Activated CD8-positive, alpha-beta memory T cell treated with anti-CD3 and anti-CD28 coated beads, Interleukin-2, amount 50 U/mL, for 24 hours (primary cell): ENCODE results near the gene NUCB1.
"Not testable (repeated sequence)": the region's sequence is repeated elsewhere in the genome, so short reads cannot be mapped to it uniquely, and the experiment has no call there.

Experiments used
- DNase-seq: peaks from one replicate; pipeline ENCODE4 v3.0.0-alpha.2; 2020; ENCODE audit errors: extremely low read depth

Gene NUCB1

GRCh38 chr19:48899781-48900476 lies at the start of gene NUCB1:
Gene NUCB1, plus strand, starts transcription at chr19:48900312. Its CDS starts 485 bp downstream, at chr19:48900797.
- DNase-seq: peak; percentile 99

DNA sequence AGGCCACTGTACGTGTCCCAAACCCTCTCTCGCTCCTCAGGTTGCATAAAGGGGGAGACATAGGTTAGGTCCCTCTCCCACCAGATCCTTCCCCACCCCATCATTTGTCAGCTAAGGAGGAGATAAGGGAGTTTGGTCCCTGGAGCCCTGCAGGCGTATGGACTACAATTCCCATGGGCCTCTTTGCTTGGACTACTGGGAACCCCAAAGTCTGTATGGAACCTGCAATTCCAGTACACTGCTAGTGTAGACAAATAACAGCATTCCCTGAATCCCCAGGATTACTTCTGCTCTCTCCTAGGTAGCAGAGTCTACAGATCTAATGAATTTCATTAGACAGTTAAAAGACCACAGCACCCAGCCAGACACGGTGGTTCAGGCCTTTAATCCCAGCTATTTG lies 47.8 kb upstream of the NUCB1 start:
- no peak for DNase-seq

DNA sequence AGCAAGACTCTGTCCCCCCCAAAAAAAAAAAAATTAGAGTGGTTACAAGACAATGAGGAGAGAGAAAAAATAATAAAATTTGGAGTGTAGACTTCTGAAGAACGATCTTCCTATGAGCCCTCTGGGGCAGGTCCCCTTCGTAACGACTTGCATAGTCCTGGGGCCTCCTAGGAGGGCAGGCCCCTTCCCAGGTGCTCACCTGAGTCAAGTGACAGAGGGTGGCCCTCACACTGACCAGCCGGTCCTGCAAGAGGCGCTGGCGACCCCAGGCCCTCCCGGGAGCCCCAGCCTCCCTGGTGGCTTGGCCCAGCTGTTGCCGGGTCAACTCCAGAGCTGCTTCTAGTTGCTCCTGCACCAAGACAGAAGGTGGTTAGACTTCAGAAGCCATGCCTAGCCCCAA lies 46.6 kb upstream of the NUCB1 start:
- DNase-seq: no peak

- DNase-seq: no peak
Measured at GRCh38 chr19:48854103-48854502, 46.0 kb upstream of the NUCB1 start.

DNA sequence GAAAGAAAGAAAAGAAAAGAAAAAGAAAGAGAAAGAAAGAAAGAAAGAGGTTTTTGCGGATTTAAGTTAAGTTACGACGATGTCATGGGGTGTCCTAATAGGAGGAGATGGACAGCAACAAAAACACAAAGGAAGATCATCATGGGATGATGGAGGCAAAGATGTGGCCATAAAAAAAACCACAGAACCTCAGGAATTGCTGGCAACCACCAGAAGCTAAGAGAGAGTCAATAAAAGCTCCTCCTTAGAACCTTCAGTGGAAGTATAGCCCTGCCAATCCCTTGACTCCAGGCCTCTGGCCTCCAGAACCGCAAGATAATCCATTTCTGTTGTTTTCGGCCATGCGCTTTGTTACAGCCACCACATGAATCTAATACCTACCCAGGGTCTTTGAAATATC lies 43.2 kb upstream of the NUCB1 start:
- no peak for DNase-seq

- peak; percentile 74 for DNase-seq
Measured at GRCh38 chr19:48858984-48859710, 41.0 kb upstream of the NUCB1 start.

- no peak for DNase-seq
Measured at GRCh38 chr19:48859711-48860572, 40.2 kb upstream of the NUCB1 start.

DNA sequence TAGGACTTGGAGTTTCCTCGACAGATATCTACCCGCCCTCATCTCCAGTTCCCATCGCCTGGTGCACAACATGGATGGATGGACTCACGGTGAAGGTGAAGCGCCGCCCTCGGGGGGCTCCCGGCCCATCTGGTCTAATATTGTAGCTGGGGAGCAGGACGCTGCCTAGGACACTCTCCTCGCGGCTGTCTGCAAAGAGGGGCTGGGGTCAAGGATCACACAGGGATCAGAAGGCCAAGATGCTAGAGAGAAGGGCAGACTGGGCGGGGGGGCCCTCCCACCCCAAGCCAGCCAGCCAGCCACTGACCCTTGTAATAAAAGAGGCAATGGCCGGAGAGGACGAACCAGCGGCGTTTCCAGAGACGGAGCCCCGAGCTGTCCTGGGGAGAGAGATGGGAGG lies 38.8 kb upstream of the NUCB1 start:
- no peak for DNase-seq

GRCh38 chr19:48862827-48863226 lies 37.3 kb upstream of the NUCB1 start:
- no peak for DNase-seq

DNA sequence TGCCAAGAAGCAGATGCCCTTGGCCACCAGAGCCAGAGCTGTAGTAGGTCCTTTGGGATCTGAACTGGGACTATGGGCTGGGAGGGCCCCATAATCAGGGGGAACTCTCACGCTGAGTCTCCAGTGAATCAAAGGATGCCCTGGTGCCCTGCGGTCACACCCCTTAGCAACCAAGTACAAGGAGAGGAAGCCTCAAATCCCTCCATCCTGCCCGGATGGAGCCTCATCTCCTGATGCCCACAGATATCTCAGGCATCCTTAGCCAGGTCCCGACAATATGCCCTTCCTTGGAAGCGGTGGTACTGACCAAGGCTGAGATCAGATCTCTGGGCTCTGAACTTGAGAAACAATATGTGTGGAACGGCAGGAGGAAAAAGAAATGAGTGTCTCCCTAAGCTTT lies 33.4 kb upstream of the NUCB1 start:
- no peak for DNase-seq

GRCh38 chr19:48867123-48867745 lies 32.9 kb upstream of the NUCB1 start:
- DNase-seq: no peak

GRCh38 chr19:48867746-48868113 lies 32.4 kb upstream of the NUCB1 start:
- no peak for DNase-seq

DNA sequence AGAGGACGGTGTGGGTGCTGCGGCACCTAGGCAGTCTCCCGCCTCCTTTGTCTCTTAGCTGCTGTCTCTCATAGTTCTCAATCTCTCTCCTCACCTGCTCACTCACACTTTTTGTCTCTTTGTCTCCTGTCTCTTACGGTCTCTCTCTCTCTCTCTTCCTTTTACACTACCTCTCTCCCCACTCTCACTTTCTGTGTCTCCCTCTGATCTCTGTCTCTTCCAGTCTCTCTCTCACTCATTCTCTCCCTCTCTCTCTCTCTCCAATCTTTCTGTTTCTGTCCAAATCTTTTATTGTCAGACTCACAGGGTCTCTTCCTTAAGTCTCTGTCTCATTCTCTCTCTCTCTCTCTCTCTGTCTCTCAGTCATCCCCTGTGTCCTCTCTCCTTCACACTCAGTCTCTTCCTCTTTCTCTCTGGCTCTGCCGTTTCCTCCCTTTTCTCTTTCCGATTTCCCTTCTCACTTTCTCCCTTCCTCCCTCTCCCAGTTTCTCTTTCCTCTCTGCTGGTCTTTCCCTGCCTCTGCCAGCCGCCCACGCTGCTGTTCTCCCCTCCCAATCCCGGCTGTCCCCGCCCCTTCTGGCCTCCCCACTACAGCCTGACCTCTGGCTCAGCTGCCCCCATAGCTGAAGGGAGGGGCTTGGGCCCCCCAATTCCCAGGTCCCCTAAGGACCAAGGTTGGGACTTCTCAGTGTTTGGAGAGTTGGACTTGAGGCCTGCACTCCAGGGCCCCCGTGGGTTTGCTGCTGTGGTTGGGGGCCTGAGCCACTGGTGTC lies 31.8 kb upstream of the NUCB1 start, which contains the start of gene PLEKHA4:
TSS of gene PLEKHA4 (minus strand) at position 504 of the 773 bp plus-strand sequence. CDS start 997 bp downstream, outside the sequence.
- DNase-seq: no peak

DNA sequence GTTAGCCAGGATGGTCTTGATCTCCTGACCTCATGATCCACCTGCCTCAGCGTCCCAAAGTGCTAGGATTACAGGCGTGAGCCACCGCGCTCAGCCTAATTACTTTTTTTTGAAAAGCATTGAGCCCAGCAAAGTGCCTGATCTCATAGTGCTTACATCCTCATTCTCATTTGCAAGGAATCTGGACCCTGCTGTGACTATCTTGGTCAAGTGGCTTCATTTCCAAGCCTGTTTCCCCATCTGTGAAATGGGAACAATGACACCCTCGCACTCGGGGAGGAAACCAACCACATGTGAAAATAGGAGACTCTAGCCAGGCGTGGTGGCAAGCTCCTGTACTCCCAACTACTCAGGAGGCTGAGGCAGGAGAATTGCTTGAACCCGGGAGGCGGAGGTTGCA lies 30.1 kb upstream of the NUCB1 start:
- no peak for DNase-seq

GRCh38 chr19:48871471-48872181 lies 28.5 kb upstream of the NUCB1 start:
- not testable (repeated sequence) for DNase-seq

DNA sequence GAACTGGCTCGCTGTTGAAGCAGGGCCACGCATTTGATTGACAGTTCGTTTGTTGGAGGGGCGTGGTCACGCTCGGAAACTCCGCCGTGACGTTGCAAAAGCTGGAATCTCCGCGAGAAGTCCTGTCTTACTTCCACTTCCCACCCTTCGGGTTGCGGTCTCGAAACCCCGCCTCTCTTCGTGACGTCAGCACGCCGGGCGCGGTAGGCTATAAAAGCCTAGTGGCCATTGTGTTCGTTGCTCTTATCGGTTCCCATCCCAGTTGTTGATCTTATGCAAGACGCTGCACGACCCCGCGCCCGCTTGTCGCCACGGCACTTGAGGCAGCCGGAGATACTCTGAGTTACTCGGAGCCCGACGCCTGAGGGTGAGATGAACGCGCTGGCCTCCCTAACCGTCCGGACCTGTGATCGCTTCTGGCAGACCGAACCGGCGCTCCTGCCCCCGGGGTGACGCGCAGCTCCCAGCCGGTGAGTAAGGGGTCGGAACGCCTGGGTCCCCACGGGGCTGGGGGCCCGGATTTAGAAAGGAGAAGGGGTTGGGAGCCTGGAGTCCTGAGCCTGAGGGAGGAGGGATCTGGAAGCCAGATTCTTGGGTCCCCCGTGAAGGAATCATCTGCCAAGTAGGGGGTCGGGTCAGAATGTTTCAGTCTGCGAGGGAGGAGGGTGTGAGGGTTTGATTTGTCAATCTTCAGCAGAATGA lies 27.8 kb upstream of the NUCB1 start, which contains the start of gene PPP1R15A:
TSS of gene PPP1R15A (plus strand) at position 240 of the 702 bp plus-strand sequence. CDS start 813 bp downstream, outside the sequence.
- peak; percentile 97 for DNase-seq

DNA sequence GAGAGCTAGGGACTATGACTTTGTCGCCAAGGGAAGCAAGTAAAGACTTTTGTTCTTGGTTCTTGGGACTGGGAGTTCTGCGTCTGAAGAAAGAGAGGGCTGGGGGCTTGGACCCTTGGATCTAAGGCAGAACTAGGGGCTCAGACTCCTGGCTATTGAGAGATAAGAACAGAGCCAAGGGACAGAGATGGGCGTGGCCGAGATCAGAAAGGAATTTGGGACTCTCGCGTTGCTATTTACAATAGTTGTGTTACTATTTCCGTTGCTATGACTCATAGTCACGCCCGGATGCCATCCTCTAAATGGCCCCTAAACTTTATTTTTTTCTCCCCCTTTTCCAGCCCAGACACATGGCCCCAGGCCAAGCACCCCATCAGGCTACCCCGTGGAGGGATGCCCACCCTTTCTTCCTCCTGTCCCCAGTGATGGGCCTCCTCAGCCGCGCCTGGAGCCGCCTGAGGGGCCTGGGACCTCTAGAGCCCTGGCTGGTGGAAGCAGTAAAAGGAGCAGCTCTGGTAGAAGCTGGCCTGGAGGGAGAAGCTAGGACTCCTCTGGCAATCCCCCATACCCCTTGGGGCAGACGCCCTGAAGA lies 27.1 kb upstream of the NUCB1 start:
- DNase-seq: peak; percentile 47

DNA sequence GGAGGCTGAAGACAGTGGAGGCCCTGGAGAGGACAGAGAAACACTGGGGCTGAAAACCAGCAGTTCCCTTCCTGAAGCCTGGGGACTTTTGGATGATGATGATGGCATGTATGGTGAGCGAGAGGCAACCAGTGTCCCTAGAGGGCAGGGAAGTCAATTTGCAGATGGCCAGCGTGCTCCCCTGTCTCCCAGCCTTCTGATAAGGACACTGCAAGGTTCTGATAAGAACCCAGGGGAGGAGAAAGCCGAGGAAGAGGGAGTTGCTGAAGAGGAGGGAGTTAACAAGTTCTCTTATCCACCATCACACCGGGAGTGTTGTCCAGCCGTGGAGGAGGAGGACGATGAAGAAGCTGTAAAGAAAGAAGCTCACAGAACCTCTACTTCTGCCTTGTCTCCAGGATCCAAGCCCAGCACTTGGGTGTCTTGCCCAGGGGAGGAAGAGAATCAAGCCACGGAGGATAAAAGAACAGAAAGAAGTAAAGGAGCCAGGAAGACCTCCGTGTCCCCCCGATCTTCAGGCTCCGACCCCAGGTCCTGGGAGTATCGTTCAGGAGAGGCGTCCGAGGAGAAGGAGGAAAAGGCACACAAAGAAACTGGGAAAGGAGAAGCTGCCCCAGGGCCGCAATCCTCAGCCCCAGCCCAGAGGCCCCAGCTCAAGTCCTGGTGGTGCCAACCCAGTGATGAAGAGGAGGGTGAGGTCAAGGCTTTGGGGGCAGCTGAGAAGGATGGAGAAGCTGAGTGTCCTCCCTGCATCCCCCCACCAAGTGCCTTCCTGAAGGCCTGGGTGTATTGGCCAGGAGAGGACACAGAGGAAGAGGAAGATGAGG lies 26.4 kb upstream of the NUCB1 start:
- DNase-seq: no peak
